ENCODE results near the gene B3GALNT1. TPM values are rescaled to one million over a fixed set of nuclear protein-coding genes. Genes with fewer than 3 reads are reported as not detected.
A peak's percentile ranks its signal among the peaks of the same experiment; 100 is the strongest.

The B3GALNT1 gene, protein sequence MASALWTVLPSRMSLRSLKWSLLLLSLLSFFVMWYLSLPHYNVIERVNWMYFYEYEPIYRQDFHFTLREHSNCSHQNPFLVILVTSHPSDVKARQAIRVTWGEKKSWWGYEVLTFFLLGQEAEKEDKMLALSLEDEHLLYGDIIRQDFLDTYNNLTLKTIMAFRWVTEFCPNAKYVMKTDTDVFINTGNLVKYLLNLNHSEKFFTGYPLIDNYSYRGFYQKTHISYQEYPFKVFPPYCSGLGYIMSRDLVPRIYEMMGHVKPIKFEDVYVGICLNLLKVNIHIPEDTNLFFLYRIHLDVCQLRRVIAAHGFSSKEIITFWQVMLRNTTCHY
- 10 to 100 TPM; 47.6 to 57.9 TPM for total RNA-seq
- long read RNA-seq, transcript B3GALNT1-216 (6 exons, 554 nt), result minor isoform, 9 of 144 reads
- long read RNA-seq, transcript B3GALNT1-212 (5 exons, 1,660 nt), result minor isoform, 29 of 144 reads
- long read RNA-seq, transcript B3GALNT1-201 (5 exons, 3,313 nt), result major isoform, 46 of 144 reads
- long read RNA-seq, partial matches to known transcripts, result 10 of 144 reads
- long read RNA-seq, other reads (novel, unspliced or antisense), result 37 of 144 reads

DNA sequence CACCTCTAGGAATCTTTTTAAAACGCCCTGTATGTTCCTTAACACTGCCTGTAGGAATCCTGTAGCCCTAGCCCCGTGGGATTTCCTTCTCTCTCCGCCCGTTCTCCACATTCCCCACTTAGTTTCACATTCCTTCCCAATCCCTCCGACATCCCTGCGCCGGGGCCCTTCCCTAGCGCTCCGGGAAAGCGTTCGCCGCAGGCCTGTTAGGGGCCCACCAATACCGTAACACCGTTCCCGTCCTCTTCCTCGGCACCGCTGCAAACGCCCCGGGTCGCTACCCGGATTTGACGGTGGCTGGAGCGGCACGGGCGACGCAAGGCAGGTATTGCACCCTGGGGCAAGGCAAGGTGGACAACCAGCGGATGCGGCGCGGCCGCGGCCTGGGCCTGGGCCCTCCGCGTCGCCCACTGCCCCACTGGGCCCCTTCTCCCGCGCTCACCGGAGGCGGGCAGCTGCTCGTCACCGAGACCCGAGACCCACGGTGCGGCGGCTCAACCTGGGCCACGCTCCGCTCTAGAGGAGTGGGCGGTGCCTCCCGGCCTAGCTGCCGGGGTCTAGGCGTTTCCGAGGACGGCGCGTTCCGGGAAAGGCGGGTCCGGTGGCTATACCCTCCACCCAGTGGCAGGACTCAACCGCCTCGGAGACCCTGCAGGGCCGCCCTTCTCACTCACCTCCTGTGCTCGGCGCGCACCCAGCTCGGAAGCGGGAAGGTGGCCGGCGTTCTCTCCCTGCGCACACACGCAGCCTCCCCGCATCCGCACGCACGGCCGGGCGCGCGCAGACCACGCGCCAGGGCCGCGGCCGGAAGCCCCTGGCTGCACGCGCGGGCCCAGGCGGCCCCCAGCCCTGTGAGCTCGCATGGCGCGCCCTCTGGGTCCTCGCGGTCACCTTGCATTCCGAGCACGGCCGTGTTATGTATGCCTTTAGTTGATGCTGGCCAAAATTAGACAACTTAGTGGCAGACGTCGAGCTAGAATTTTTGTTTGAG lies at the start of gene B3GALNT1:
TSS of gene B3GALNT1 (minus strand) at position 789 of the 991 bp plus-strand sequence. CDS start 18,595 bp downstream, outside the sequence.
- intact Hi-C loops (cut with DNase I), result loop anchor here in 1 of 2 donors (5.0 kb wide), 1 partner anchor 117 kb away; the partner anchor contains the start of gene NMD3
- DNase-seq (peak; percentile 71), ATAC-seq (peak; percentile 83 to 90)

DNA sequence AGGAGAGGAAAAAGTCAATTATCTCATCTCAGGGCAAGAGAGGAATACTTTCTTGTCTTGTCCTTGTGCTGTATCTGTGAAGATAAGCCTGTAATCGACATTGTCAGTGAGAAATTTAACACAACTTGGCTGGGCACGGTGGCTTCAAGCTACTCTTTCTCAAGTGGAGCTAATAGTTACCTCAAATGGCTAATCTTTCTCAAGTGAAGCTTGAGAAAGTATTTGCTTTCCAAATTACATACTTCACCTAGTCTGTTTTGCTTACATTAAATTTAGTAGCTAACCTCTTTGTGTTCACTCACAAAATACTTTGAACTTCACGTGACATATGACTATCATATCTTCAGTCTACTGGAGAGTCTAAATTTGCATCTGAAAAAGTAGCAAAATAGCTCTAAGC lies 48.3 kb upstream of the B3GALNT1 start:
- DNase-seq (no peak), ATAC-seq (no peak)
- intact Hi-C loops (cut with DNase I), result no loop called here

DNA sequence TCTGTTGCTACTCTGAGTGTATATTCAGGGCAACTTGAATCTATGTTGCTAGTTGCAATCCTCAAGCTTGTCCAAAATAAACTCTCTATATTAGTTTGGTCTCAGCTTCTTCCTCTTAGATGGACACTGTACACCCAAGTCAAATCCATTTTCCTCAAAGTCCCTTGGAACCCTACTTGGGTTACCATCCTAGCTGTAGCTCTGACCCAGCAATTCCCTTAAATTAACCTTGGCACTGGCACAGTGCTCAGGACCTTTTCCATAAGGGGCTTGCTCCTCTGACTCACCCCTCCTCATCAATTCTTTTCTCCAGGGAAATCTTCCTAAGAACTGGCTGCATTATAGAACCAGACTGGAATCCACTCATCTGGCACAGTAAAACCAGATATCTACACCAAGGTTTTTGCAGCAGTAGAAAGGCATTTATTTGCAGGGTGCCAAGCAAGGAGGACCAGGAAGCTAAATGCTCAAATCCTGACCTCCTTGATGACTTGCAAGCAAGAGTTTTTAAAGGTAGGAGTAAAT lies 44.9 kb upstream of the B3GALNT1 start:
- ATAC-seq, result no peak
- DNase-seq, result no peak
- intact Hi-C loops (cut with DNase I), result no loop called here

DNA sequence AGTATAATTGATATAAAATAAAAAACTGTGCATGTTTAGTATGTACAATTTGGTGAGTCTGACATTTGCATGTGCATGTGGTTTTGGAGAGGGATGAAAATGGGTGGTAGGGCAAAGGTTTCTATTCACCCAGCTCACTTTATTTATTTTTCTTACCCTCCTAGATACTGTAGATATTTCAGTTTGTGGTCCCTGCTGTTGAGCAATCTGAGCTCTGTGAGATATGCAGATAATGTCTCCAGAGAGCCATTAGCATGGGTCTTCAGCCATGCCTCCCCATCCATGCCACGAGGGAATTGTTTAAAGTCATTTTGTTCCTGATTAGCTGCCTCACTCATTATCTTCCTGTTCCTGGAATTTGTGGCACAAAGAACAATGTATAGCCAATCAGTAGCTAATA lies 44.4 kb upstream of the B3GALNT1 start:
- intact Hi-C loops (cut with DNase I), result no loop called here
- DNase-seq (no peak), ATAC-seq (no peak)

DNA sequence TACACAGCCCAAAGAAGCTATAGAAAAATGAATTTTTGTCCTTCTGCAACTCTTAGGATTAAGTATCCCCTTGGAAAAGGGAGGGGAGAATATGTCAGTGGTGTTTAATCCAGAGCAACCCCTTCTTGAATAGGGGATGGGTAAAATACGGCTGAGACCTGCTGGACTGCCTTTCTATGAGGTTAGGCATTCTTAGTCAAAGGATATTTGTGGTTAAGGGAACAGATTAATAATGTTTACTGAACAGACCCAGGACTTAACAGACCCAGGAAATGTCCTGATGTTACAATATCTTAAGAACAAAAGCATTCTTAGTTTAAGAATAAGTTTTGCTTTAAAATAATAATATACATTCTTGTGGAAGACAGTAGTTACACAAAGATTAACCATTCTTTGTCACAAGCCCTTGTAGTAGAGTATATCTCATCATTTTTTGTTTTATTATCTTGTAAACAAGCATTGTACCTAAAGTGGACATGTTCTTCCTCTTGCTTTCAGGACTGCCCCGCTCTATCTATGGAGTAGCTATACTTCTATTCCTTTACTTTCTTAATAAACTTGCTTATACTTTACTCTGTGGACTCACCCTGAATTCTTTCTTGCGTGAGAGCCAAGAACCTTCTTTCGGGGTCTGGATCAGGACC lies 43.8 kb upstream of the B3GALNT1 start:
- ATAC-seq, result no peak

DNA sequence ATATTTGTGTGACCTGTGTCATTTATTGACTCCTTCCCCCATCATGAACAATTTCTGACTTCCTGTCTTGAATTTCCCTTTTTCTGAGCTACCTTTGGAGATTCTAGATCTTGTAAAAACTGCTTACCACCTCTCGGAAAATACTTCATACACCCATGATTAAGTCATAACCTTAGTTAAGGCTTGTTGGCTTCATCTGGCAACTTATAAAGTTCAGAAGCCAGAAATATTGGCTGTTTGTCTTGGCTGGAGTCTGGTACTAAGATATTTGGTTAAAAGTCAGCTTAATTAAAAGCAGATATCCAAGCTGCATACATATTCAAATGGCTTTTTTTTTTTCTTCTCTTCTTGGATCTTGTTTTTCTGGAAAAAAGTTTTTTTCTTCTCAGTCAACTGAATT lies 37.3 kb upstream of the B3GALNT1 start:
- peak; percentile 31 to 38 for ATAC-seq

More for the DNA sequence above, 43.8 kb upstream of the B3GALNT1 start:
- DNase-seq, result no peak
- intact Hi-C loops (cut with DNase I), result no loop called here

DNA sequence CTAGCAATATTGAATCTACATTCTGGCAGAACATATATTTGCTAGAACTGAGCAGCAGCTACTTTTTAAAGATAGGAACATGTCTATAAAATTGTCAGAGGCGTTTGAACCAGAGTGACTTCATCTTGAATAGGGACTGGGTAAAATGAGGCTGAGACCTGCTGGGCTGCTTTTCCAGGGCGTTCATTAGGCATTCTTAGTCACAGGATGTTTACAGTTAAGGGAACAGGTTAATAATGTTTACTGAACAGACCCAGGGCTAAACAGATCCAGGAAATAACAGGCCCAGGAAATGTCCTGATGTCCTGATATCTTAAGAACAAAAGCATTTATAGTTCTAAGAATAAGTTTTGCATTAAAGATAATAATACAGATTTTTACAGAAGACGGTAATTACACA lies 34.5 kb upstream of the B3GALNT1 start:
- ATAC-seq, result no peak
- no peak for DNase-seq
- intact Hi-C loops (cut with DNase I), result no loop called here

More for the DNA sequence above, 37.3 kb upstream of the B3GALNT1 start:
- intact Hi-C loops (cut with DNase I), result no loop called here
- no peak for DNase-seq

DNA sequence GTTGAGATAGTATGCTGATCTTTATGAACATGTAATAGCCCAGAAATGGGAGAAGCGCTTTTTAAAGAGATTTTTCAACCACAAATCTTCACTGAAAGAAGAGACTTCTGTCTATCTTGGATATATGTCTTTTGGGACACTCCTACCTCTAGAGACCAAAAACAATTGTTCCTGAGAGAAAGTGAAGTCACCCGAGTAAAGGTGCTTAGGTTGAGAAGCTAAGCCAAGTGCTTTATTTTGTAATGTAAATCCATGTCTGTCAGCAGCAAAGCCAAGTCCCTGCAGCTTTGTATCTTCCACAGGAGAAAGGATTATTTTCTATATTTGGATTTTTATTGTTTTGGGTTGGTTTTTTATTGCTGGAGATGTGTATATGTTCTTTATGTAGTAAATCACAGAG lies 32.1 kb upstream of the B3GALNT1 start:
- DNase-seq (no peak), ATAC-seq (no peak)
- intact Hi-C loops (cut with DNase I), result no loop called here

DNA sequence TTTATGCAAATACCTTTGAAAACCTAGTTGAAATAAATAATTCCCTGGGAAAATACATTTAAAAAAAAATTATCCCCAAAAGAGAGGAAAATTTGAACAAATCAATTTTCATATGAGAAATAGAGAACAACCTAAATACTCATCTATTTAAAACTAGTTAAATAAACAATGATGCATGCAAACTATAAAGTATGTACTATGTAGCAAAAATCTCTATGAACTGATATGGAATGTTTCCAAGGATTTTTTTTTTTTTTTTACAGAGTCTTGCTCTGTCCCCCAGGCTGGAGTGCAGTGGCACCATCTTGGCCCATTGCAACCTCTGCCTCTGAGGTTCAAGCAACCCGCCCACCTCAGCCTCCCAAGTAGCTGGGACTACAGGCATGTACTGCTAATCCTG lies 27.2 kb upstream of the B3GALNT1 start:
- intact Hi-C loops (cut with DNase I), result no loop called here
- DNase-seq (no peak), ATAC-seq (no peak)

DNA sequence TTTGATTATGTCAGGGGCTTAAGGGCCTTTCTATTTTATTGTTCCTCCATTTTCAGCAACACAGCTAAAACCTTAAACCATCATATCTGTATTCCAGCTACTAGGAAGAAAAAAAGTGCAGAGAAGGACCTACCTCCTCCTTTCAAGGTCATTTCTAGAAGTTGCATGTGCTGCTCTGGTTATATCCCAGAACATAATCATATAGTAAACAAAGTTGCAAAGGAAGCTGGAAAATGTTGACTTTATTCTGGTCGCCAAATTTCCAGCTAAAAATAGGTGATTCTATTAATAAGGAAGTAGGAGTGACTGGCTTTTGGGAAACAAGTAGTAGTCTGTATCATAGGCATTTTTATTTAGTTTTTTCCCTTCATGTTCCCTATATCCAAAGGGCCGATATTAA lies 21.3 kb upstream of the B3GALNT1 start:
- DNase-seq (no peak), ATAC-seq (no peak)
- intact Hi-C loops (cut with DNase I), result no loop called here

DNA sequence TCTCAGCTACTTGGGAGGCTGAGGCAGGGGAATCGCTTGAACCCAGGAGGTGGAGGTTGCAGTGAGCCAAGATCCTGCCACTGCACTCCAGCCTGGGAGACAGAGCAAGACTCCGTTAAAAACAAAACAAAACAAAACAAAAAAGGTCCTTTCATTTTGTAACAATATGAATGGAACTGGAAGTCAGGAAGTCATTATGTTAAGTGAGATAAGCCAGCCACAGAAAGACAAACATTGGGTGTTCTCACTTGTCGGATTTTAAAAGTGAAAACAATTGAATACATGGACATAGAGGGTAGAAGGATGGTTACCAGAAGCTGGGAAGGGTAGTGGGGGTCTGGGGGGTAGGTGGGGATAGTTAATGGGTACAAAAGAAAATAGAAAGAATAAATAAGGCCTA lies 12.5 kb upstream of the B3GALNT1 start:
- intact Hi-C loops (cut with DNase I), result no loop called here
- ATAC-seq, result no peak
- DNase-seq, result no peak

DNA sequence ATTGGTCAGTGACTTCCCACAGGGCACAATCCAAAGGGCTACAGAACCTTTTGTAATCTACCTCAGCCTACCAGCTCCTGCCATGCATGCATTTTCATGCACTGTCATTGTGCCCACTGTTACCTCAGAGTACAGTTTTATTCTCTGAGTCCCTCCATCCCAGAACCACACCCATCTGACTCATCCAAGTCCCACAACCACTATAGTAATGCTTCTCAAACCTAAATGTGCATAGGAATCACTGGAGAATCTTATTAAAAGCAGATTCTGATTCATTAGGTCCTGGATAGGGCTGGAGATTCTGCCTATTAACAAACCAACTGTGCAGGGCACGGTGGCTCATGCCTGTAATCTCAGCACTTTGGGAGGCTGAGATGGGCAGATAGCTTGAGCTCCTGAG lies 3.7 kb upstream of the B3GALNT1 start:
- DNase-seq (no peak), ATAC-seq (no peak)
- intact Hi-C loops (cut with DNase I), result loop anchor here in 1 of 2 donors (5.0 kb wide), 1 partner anchor 113 kb away; the partner anchor contains the start of gene NMD3

DNA sequence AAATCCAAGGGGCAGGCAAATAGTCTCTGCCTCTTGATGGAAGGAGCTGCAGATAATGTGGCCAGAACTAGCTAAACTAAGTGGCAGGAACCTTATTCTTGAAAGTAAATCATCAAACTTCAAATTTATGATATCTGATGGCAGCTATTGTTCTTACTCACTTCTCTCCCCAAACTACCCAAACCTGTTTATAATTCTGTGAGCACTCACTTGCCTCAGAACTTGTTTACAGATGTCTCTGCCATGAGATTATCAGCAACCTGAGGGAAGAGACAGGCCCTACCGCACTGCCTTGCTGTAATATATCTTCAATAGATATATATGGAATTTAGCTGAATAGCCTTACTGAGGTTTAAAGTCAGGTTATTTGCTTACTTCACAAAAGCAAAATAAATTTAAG lies 2.2 kb upstream of the B3GALNT1 start:
- DNase-seq, result no peak

DNA sequence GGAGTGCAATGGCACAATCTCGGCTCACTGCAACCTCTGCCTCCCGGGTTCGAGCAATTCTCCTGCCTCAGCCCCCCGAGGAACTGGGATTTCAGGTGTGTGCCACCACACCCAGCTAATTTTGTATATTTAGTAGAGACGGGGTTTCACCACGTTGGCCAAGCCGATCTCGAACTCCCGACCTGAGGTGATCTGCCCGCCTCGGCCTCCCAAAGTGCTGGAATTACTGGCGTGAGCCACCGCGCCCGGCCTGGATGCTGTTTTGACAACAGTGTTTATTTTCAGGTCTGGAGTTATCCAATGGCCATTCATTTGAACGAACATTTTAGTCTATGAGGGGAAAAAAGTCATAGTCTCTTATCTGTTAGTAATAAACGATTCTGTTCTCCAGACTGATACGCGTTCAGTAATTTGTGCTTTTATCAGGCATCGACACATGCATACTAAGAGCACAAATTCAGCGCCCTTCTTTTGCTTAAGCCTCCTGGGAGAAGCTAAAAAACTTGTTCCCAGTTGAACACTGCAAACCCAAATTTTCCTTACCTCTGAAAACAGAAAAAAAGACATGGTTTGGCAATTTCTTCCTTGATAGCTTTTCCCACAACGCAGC lies 1.3 kb downstream of the B3GALNT1 start:
- no peak for ATAC-seq
- intact Hi-C loops (cut with DNase I), result no loop called here
- DNase-seq, result no peak

More for the DNA sequence above, 2.2 kb upstream of the B3GALNT1 start:
- intact Hi-C loops (cut with DNase I), result loop anchor here in 1 of 2 donors (5.0 kb wide), 1 partner anchor 115 kb away; the partner anchor contains the start of gene NMD3
- no peak for ATAC-seq

DNA sequence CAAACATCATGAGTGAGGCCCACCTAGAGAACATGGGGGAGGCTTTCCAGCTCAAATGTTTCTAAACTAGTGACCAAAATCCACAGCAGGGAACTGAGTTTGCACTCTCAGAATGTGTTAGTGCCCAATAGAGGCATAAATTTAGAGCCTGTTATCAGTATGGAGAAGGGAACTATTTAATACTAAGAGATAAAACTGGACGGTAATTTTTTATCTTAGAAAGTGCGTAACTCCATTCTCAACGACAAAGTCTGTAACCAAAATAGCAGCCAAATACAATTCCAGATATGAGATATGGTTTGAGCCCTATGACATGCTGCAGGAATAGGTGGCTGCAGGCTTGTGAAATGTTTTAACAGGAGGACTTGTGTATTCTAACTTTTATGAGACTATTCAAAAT lies 3.5 kb downstream of the B3GALNT1 start:
- peak; percentile 3 to 20 for ATAC-seq
- DNase-seq, result no peak
- intact Hi-C loops (cut with DNase I), result no loop called here

DNA sequence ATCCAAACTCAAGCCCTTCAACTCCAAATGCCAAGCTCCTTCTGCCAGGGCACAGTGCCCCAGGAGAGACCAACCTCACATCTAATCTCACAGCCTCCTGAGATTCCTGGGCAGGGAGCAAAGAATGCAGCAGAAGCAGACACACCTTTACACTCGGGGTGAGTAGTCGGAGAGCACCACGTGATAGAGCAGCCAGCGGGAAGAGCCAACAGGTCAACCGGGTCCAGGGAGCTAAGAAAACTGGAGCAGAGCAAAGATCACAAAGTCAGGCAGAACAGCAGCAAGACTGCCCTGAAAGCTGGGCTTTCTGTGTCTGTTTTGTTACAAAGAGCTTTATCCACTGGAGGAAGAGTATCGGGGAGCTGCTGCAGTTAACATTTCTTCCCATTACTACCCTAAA lies 4.2 kb downstream of the B3GALNT1 start:
- no peak for DNase-seq
- intact Hi-C loops (cut with DNase I), result no loop called here

DNA sequence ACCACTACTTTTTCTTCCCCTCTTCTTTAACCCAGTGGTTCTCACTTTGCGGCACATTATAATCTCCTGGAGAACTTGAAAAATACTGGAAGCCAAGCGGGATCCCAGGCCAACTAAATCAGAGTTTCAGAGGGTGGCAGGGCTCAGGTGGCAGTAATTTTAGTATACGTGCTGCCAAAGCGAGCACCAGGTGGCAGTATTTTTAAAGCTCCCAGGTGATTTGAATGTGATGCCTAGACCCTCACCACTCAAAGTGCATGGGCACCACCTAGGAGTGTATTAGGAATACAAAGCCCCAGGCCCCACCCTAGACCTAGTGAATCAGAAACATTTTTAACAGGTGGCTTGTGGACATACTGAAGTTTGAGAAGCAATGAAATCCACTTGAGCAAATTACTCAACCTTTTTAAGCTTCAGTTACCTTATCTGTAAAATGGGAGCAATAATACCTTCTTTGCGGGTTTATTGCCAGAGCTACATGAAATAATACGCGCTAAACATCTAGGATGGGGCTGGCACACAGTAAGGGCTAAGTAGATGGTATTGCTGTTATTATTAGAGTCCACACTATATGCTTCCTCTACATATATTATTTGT lies 8.3 kb downstream of the B3GALNT1 start:
- DNase-seq (no peak), ATAC-seq (no peak)
- intact Hi-C loops (cut with DNase I), result no loop called here

More for the DNA sequence above, 4.2 kb downstream of the B3GALNT1 start:
- ATAC-seq, result peak in 1 of 2 donors; percentile 5

DNA sequence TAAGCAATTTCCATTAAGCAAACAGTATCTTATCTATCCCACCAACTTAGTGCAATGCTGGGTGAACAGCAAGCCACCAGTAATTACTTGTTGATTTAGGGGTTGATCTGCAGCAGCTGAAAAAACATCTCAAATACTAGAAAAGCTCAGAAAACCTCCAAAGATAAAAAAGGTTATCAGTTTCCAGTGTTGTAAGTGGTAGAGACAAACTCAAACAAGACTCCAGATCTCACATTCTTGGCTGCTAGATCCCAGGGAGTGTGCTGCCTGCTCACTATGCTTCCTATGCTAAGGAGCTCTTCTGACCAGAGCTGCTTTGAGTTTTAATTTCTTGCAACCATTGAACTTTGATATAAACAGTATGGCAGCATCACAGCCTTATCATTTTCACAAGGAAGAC lies 11.3 kb downstream of the B3GALNT1 start:
- intact Hi-C loops (cut with DNase I), result no loop called here
- DNase-seq, result no peak
- no peak for ATAC-seq

Data from left cardiac atrium (tissue), 4 donors.